ENCODE data around the gene CST5. TPM values are rescaled to one million over a fixed set of nuclear protein-coding genes. Genes with fewer than 3 reads are reported as not detected.

CST5 gene
- total RNA-seq, 4 donors from 2014 or later: not detected

DNA sequence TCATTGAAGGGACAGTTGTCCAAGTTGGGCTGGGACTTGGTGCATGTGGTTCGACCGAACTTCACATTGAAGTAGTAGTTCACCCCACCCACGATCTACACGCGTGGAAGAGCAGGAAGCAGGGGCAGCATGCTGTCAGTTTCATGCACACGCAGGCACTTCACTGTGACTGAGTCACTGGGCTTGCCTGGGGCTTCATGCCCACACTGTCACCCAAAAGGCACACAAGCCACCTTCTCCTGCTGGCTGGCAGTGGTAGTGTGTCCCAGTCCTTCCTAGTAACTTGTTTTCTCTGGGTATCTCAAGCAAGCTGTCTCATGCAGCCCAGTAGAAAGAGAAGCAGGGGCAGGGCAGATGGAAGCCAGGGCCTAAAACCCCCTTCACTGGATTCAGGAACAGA, 2.0 kb downstream of the CST5 start:
- TF ChIP-seq, protein P1, sequence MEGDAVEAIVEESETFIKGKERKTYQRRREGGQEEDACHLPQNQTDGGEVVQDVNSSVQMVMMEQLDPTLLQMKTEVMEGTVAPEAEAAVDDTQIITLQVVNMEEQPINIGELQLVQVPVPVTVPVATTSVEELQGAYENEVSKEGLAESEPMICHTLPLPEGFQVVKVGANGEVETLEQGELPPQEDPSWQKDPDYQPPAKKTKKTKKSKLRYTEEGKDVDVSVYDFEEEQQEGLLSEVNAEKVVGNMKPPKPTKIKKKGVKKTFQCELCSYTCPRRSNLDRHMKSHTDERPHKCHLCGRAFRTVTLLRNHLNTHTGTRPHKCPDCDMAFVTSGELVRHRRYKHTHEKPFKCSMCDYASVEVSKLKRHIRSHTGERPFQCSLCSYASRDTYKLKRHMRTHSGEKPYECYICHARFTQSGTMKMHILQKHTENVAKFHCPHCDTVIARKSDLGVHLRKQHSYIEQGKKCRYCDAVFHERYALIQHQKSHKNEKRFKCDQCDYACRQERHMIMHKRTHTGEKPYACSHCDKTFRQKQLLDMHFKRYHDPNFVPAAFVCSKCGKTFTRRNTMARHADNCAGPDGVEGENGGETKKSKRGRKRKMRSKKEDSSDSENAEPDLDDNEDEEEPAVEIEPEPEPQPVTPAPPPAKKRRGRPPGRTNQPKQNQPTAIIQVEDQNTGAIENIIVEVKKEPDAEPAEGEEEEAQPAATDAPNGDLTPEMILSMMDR (IDR thresholded peaks at IDR 0.05): no peak
- ATAC-seq (ENCODE audit: low FRiP score): no peak
- no peak for DNase-seq (ENCODE audit: low spot score)

DNA sequence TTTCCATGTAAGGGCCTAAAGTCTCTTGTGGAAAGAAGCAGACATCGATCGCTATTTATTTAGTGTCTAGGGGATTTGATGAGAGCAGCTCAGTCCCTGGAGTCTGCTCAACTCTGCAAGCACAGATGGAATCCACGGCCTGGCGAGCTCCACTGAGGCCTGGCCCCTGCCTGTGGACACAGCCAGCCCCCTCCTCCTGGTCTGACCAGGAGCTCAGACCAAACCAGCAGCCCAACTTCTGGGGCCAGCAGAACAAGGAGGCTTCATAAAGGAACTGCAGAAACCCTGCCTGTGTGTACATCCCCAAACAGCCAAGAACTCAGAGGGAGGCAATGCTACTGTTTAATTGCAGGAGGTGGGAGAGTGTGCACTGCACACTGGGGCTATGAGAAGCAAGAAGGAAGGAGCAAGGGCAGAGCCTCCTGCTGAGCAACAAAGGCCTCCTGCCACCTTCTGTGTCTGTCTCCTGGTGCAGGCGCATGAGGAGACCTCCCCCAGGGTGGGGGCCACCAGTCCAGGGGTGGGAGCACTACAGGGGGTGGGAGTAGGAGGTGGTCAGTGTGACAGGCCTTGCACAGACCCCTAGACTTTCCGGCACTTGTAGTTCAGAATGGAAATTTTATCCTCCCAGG, 3.8 kb downstream of the CST5 start:
- ATAC-seq (ENCODE audit: low FRiP score) (no peak), DNase-seq (ENCODE audit: low spot score) (no peak)
- TF ChIP-seq, protein P1 (IDR thresholded peaks at IDR 0.05): no peak

DNA sequence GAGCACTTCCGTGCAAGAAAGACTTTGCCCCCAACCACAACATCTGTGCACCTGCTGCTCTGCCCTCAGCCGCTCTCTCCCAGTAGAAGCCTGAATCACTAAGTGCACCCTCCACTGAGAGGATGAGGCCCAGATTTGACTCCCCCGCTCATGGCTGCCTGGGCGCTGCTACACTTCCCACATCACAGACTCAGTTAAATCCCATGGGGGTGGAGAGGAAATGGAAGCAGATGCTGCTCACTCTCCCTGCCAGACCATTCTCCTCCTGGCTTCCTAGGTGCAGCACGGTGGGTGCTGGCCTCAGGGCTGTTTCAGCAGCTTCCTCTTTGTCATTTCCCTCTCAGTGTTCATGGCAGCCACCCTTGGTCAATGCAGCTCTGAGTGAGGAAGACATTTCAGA, 4.8 kb downstream of the CST5 start:
- ATAC-seq (ENCODE audit: low FRiP score): no peak
- TF ChIP-seq, protein P1 (IDR thresholded peaks at IDR 0.05): no peak
- no peak for DNase-seq (ENCODE audit: low spot score)

DNA sequence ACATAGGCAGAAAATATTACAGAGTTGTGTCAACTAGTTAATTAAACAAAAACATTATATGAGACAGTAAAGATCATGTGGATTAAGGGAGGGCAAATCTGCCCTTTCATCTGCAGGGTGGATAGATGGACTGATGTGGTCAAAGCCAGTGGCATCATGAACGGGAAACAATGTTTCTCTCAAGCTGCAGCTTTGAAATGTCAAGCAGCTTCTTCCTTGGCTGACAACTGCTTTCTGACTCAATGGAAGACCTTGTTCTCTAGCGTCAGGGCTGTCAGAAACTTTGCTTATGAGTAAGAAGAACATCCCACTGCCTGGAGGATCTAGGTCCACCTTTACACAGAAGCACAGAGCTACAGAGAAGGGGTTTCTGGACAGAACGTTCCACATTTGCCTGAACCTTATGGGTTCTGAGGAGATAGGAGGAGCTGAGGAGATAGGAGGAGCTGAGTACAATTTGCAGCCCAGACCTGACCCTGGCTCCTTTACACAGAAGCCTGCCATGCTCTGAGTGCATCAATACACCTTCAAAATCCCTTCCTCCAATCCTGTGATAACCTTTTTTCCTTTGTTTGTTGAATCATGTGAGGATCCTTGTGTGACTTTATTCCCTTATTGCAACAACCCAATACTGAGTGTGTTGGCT, 6.1 kb downstream of the CST5 start:
- TF ChIP-seq, protein P1 (IDR thresholded peaks at IDR 0.05): no peak
- ATAC-seq (ENCODE audit: low FRiP score): no peak
- DNase-seq (ENCODE audit: low spot score): no peak

DNA sequence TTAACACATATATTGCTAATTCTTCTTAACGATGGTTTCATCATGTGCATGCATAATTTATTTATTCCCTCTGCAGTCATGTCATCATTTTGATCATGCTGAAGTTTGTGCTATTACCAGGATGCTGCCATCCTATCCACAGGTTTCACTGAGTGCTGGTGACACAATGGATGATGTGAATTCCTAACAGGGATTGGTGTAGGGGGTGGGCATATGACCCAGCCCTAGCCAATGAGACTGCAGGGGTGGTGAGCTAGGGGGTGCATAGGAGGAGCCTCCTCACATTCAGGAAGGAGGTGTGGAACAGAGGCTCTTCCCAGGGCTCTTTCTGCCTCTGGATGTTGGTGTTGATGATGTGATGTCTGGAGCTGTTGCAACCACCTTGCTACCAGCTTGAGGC, 7.5 kb downstream of the CST5 start:
- ATAC-seq (ENCODE audit: low FRiP score) (no peak), DNase-seq (ENCODE audit: low spot score) (no peak)
- TF ChIP-seq, protein P1 (IDR thresholded peaks at IDR 0.05): no peak

DNA sequence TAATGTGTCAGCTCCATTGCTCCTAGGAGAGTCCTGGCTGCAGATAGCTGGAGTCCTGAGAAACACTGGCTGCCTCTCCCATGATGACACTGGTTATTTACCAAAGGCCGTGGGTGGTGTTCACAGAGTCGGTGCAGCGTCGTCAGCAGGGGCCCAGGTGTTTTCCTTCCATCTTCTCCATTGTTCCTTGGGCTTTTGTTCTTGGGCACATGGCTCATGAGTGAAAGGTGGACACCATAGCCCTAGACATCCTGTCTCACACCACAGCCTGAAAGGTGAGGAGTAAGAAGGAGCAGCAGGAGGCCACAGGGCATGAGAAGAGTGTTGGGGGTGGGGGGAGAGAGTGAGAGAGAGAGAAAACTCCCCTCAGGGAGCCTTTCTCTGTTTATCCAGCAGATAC, 9.1 kb downstream of the CST5 start:
- TF ChIP-seq, protein P1 (IDR thresholded peaks at IDR 0.05): no peak
- DNase-seq (ENCODE audit: low spot score): no peak
- no peak for ATAC-seq (ENCODE audit: low FRiP score)

DNA sequence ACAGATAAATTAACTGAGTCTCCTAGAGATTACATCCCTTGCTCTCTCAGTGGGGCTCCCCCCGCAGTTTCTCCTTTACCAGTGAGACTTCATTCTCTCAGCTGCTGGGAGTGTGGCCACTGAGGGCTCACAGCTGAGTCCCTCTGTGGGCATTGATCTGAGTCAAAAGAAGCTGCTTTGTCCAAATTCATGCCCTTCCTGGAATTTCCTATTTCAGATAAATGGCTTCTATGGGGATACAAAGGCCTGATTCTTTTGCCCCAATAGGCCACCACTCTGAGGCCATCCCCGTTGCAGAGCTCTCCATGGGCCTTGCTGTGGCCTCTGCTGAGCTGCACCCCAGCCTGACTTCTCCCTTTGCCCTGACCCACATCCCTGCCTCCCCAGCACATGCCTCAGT, 10.0 kb downstream of the CST5 start:
- no peak for ATAC-seq (ENCODE audit: low FRiP score)
- DNase-seq (ENCODE audit: low spot score): no peak
- TF ChIP-seq, protein P1 (IDR thresholded peaks at IDR 0.05): no peak
